ENCODE data around the gene NKG7. TPM values are rescaled to one million over a fixed set of nuclear protein-coding genes. Genes with fewer than 3 reads are reported as not detected.

NKG7 gene
- total and polyA plus RNA-seq, 2 experiments from 2014 or later = 0.57 TPM; not detected in 1

- Histone ChIP-seq H3K27me3 (no peaks in the 10 kb centered on the region), H3K36me3 (no peaks in the 10 kb centered on the region), H3K27ac (no peak overlapping the region), H3K9me3 (ENCODE audit: low read depth) (no peaks in the 10 kb centered on the region), H3K4me3 (no peak overlapping the region), H3K4me1 (ENCODE audit: low read depth) (peaks cover 16% of the 10 kb centered on the region)
- DNase-seq (ENCODE audit: low read depth in 1 of 2, low spot score in 1 of 2) = no peak
- no peak for TF ChIP-seq CTCF (IDR thresholded peaks at IDR 0.05; ENCODE audit: low read depth, low read length)
Measured at GRCh38 chr19:51396175-51396574, 23.7 kb upstream of the NKG7 start.

- H3K27me3 ChIP-seq = no peaks in the 10 kb centered on the region
- peak; percentile 8 for TF ChIP-seq CTCF (IDR thresholded peaks at IDR 0.05; ENCODE audit: low read depth, low read length)
- H3K27ac ChIP-seq = peak overlapping the region; percentile 77
- peak overlapping the region; percentile 28 for H3K4me3 ChIP-seq
- no peaks in the 10 kb centered on the region for H3K9me3 ChIP-seq (ENCODE audit: low read depth)
- no peaks in the 10 kb centered on the region for H3K36me3 ChIP-seq
- H3K4me1 ChIP-seq (ENCODE audit: low read depth) = peaks cover 16% of the 10 kb centered on the region
- DNase-seq (ENCODE audit: low read depth in 1 of 2, low spot score in 1 of 2) = peak; percentile 99
Measured at GRCh38 chr19:51394050-51394836, 21.8 kb upstream of the NKG7 start.

- H3K36me3 ChIP-seq = no peaks in the 10 kb centered on the region
Measured at GRCh38 chr19:51392701-51393100, 20.2 kb upstream of the NKG7 start.

GRCh38 chr19:51391073-51391611, 18.7 kb upstream of the NKG7 start:
- H3K27me3 ChIP-seq = no peaks in the 10 kb centered on the region
- no peak overlapping the region for H3K27ac ChIP-seq
- H3K9me3 ChIP-seq (ENCODE audit: low read depth) = no peaks in the 10 kb centered on the region
- peaks cover 3% of the 10 kb centered on the region for H3K4me1 ChIP-seq (ENCODE audit: low read depth)
- H3K4me3 ChIP-seq = no peak overlapping the region
- DNase-seq (ENCODE audit: low read depth in 1 of 2, low spot score in 1 of 2) = no peak
- H3K36me3 ChIP-seq = no peaks in the 10 kb centered on the region
- TF ChIP-seq CTCF (IDR thresholded peaks at IDR 0.05; ENCODE audit: low read depth, low read length) = no peak

More at GRCh38 chr19:51392701-51393100, 20.2 kb upstream of the NKG7 start:
- no peak overlapping the region for H3K27ac ChIP-seq
- peaks cover 9% of the 10 kb centered on the region for H3K4me1 ChIP-seq (ENCODE audit: low read depth)
- no peak for TF ChIP-seq CTCF (IDR thresholded peaks at IDR 0.05; ENCODE audit: low read depth, low read length)
- DNase-seq (ENCODE audit: low read depth in 1 of 2, low spot score in 1 of 2) = no peak
- no peaks in the 10 kb centered on the region for H3K27me3 ChIP-seq
- H3K4me3 ChIP-seq = no peak overlapping the region
- H3K9me3 ChIP-seq (ENCODE audit: low read depth) = no peaks in the 10 kb centered on the region

GRCh38 chr19:51389143-51389542, 16.7 kb upstream of the NKG7 start:
- Histone ChIP-seq H3K4me1 (ENCODE audit: low read depth) (peaks cover 3% of the 10 kb centered on the region), H3K9me3 (ENCODE audit: low read depth) (no peaks in the 10 kb centered on the region), H3K27ac (no peak overlapping the region), H3K4me3 (no peak overlapping the region), H3K36me3 (no peaks in the 10 kb centered on the region), H3K27me3 (no peaks in the 10 kb centered on the region)
- TF ChIP-seq CTCF (IDR thresholded peaks at IDR 0.05; ENCODE audit: low read depth, low read length) = no peak
- no peak for DNase-seq (ENCODE audit: low read depth in 1 of 2, low spot score in 1 of 2)
